ENCODE measurements around the gene PARM1. TPM values are rescaled to one million over a fixed set of nuclear protein-coding genes. Genes with fewer than 3 reads are reported as not detected.

Gene PARM1
- total and polyA plus RNA-seq, 2 of the 4 experiments (the other 2 are of a cell fraction): 0.07 to 0.18 TPM

- no peak for ATAC-seq (ENCODE audit: low read depth)
These were observed 104.3 kb downstream of the PARM1 start for GRCh38 chr4:75037252-75037651.

More at GRCh38 chr4:75037252-75037651, 104.3 kb downstream of the PARM1 start:
- no peak overlapping the region for H2AK9ac ChIP-seq (replicated peaks; ENCODE audit: low read depth, low read length, poor library complexity)
- H3K18ac ChIP-seq (ENCODE audit: low read depth, low read length): no peak overlapping the region
- H3K36me3 ChIP-seq (ENCODE audit: control insufficient read depth, insufficient read depth, low read length): no peaks in the 10 kb centered on the region
- no peak overlapping the region for H3K4ac ChIP-seq (ENCODE audit: low read depth, low read length)
- H3K4me3 ChIP-seq (ENCODE audit: insufficient read depth, low read depth, low read length): no peak overlapping the region
- POLR2A ChIA-PET (ENCODE audit: unreplicated experiment): no interaction called here
- no peak overlapping the region for H3K23ac ChIP-seq (ENCODE audit: low read depth, low read length)
- no peak overlapping the region for H3K56ac ChIP-seq (ENCODE audit: extremely low read depth, insufficient read depth, low read length)
- WGBS, 2 experiments (ENCODE audit: extremely low coverage in 2 of 2, insufficient read length in 1 of 2): no CpG with 5 or more reads among the region's 1 CpG
- H2BK5ac ChIP-seq (ENCODE audit: low read depth, low read length, poor library complexity, severe bottlenecking): no peak overlapping the region
- H3K27ac ChIP-seq (ENCODE audit: insufficient read depth, low read length): no peak overlapping the region
- H4K5ac ChIP-seq (ENCODE audit: low read depth, low read length): no peak overlapping the region
- H2AK5ac ChIP-seq (ENCODE audit: low read depth, low read length): no peak overlapping the region
- H4K8ac ChIP-seq (ENCODE audit: low read depth in 2 of 2, low read length in 2 of 2): no peak overlapping the region
- H3K79me1 ChIP-seq (ENCODE audit: low read depth in 1 of 2, low read length in 2 of 2): no peaks in the 10 kb centered on the region
- H2BK120ac ChIP-seq (ENCODE audit: low read depth, low read length): no peak overlapping the region
- H3K9ac ChIP-seq (ENCODE audit: low read depth, low read length): no peak overlapping the region
- H3K9me3 ChIP-seq (ENCODE audit: control insufficient read depth, insufficient read depth, low read length): no peaks in the 10 kb centered on the region
- H2BK15ac ChIP-seq (ENCODE audit: low read depth, low read length): no peak overlapping the region
- H4K91ac ChIP-seq (ENCODE audit: insufficient read depth, low read depth, low read length): no peak overlapping the region
- TF ChIP-seq ELK1 (IDR thresholded peaks at IDR 0.05; ENCODE audit: borderline replicate concordance, low read depth, low read length): no peak
- TF ChIP-seq FOS (IDR thresholded peaks at IDR 0.05; ENCODE audit: low read depth, low read length): no peak
- TF ChIP-seq USF2 (IDR thresholded peaks at IDR 0.05; ENCODE audit: low read depth, low read length): no peak
- no peak for TF ChIP-seq BHLHE40 (IDR thresholded peaks at IDR 0.05; ENCODE audit: low read depth, low read length)
- no peak for TF ChIP-seq RFX5 (IDR thresholded peaks at IDR 0.05; ENCODE audit: low read depth, low read length)
- no peak for TF ChIP-seq NFE2L2 (IDR thresholded peaks at IDR 0.05; ENCODE audit: low read depth, low read length)
- no peak for TF ChIP-seq SMC3 (IDR thresholded peaks at IDR 0.05; ENCODE audit: low read depth, low read length)
- TF ChIP-seq RCOR1 (IDR thresholded peaks at IDR 0.05; ENCODE audit: insufficient replicate concordance, low read length): no peak
- no peak for TF ChIP-seq MAFK (IDR thresholded peaks at IDR 0.05; ENCODE audit: low read depth, low read length)
- TF ChIP-seq RAD21 (IDR thresholded peaks at IDR 0.05; ENCODE audit: low read length): no peak
- TF ChIP-seq CTCF (conservative IDR thresholded peaks at IDR 0.05; ENCODE audit: low read depth, low read length): no peak
- TF ChIP-seq POLR2A (IDR thresholded peaks at IDR 0.05; ENCODE audit: low read depth, low read length): no peak
- TF ChIP-seq CHD1 (IDR thresholded peaks at IDR 0.05; ENCODE audit: low read depth, low read length): no peak
- no peak for TF ChIP-seq MAZ (IDR thresholded peaks at IDR 0.05; ENCODE audit: borderline replicate concordance, low read depth, low read length)
- H3K14ac ChIP-seq (replicated peaks; ENCODE audit: low read depth, low read length): no peak overlapping the region
- in situ Hi-C loops (cut with MboI; ENCODE audit: low sequenced_read_pairs): no loop called here
- no TSS peak for BruUV-seq (replicated peaks)
- H3K4me1 ChIP-seq (ENCODE audit: control insufficient read depth, insufficient read depth, low read length): no peaks in the 10 kb centered on the region
- CTCF ChIA-PET: no interaction called here
- no peak for DNase-seq
- intact Hi-C loops (cut with micrococcal nuclease): no loop called here
- H4K20me1 ChIP-seq (ENCODE audit: insufficient read depth, low read length): no peaks in the 10 kb centered on the region
- no peak overlapping the region for H2AFZ ChIP-seq (replicated peaks; ENCODE audit: low read length, poor library complexity)
- dilution Hi-C loops (cut with HindIII; ENCODE audit: low sequenced_read_pairs, unreplicated experiment): no loop called here
- no peak overlapping the region for H3K4me2 ChIP-seq (ENCODE audit: low read depth, low read length)
- no peaks in the 10 kb centered on the region for H3K27me3 ChIP-seq (ENCODE audit: control insufficient read depth, insufficient read depth, low read length)
- no peaks in the 10 kb centered on the region for H3K9me1 ChIP-seq (ENCODE audit: insufficient read depth, low read length)
- no peak overlapping the region for H2BK20ac ChIP-seq (ENCODE audit: low read depth, low read length)
